ENCODE results near the gene LIPA. TPM values are rescaled to one million over a fixed set of nuclear protein-coding genes. Genes with fewer than 3 reads are reported as not detected.

Gene LIPA
- total and polyA plus RNA-seq, 9 of the 15 experiments (the other 6 are each of a cell fraction or from before 2014, with no cell fraction given), result 0.07 to 0.40 (median 0.15) TPM; not detected in 1

DNA sequence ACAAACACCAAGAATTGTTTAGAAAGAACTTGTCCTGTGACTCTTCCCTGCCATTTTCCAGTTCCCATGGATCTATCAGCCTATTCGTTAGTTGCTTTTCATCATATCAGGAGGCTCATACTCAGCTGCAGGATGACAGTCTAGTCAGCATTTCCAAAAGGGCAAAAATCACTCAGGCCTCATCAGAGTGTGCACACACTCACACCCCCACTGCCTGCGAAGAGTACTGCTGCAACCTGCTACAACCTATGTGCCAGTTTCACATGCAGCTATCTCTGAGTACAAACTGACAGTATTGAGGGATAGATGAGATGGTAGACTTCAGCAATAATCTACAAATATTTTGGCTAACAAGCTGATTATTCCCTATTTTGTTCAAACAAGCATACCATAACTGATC, 68.7 kb downstream of the LIPA start:
- no peak overlapping the region for H3K4me2 ChIP-seq (ENCODE audit: insufficient read depth, low read length)
- H3K79me2 ChIP-seq (ENCODE audit: control insufficient read depth, insufficient read depth, low read length), result no peaks in the 10 kb centered on the region
- in situ Hi-C loops (cut with MboI), result no loop called here
- no peak overlapping the region for H3K4me3 ChIP-seq
- POLR2A ChIA-PET, result no interaction called here
- intact Hi-C loops (cut with micrococcal nuclease), result no loop called here
- no peak overlapping the region for H3K27ac ChIP-seq (ENCODE audit: extremely low read depth, low read depth, low read length)
- DNase-seq (ENCODE audit: extremely low read depth in 1 of 4, low spot score in 3 of 4) (no peak), FAIRE-seq (no peak), ATAC-seq (no peak)
- WGBS (ENCODE audit: insufficient coverage, low coverage, missing lambda C conversion rate), result 0% methylated on average over 1 of the region's 2 CpGs
- no peak for TF ChIP-seq SMARCA5 (IDR thresholded peaks at IDR 0.05)
- TF ChIP-seq NCOR1 (IDR thresholded peaks at IDR 0.05), result no peak
- TF ChIP-seq RFX1 (IDR thresholded peaks at IDR 0.05), result no peak
- no peak for TF ChIP-seq XRCC3 (IDR thresholded peaks at IDR 0.05)
- no peak for TF ChIP-seq BCOR (IDR thresholded peaks at IDR 0.05)
- no peak for TF ChIP-seq BRCA1 (IDR thresholded peaks at IDR 0.05)
- TF ChIP-seq BRCA1 (CRISPR knock-in tag; IDR thresholded peaks at IDR 0.05), result no peak
- TF ChIP-seq SNRNP70 (optimal IDR thresholded peaks at IDR 0.05; ENCODE audit: low read depth, low read length), result no peak
- TF ChIP-seq CHCHD3 (CRISPR knock-in tag; IDR thresholded peaks at IDR 0.05), result no peak
- TF ChIP-seq CSDE1 (IDR thresholded peaks at IDR 0.05), result no peak
- no peaks in the 10 kb centered on the region for H3K27me3 ChIP-seq (ENCODE audit: control insufficient read depth in 2 of 2, insufficient read depth in 2 of 2, low read length in 2 of 2)
- H2AFZ ChIP-seq (ENCODE audit: low read depth, low read length), result no peak overlapping the region
- no peaks in the 10 kb centered on the region for H3K36me3 ChIP-seq (ENCODE audit: control insufficient read depth, insufficient read depth, low read length)
- H3K4me1 ChIP-seq (replicated peaks in 1 of 2; ENCODE audit: control insufficient read depth in 2 of 2, insufficient read depth in 2 of 2, low read length in 2 of 2), result no peaks in the 10 kb centered on the region
- no peaks in the 10 kb centered on the region for H3K9me3 ChIP-seq (replicated peaks; ENCODE audit: control insufficient read depth, insufficient read depth, low read depth, low read length)
- BruUV-seq (replicated peaks), result no TSS peak
- CTCF ChIA-PET (ENCODE audit: low intra/inter-chr PET ratio), result no interaction called here
- no peak overlapping the region for H3K9ac ChIP-seq (ENCODE audit: insufficient read depth in 1 of 2, low read depth in 2 of 2, low read length in 2 of 2)
- no peaks in the 10 kb centered on the region for H3K9me1 ChIP-seq (ENCODE audit: control insufficient read depth, insufficient read depth, low read length)
- H4K20me1 ChIP-seq (replicated peaks; ENCODE audit: control insufficient read depth, insufficient read depth, low read length), result no peaks in the 10 kb centered on the region

DNA sequence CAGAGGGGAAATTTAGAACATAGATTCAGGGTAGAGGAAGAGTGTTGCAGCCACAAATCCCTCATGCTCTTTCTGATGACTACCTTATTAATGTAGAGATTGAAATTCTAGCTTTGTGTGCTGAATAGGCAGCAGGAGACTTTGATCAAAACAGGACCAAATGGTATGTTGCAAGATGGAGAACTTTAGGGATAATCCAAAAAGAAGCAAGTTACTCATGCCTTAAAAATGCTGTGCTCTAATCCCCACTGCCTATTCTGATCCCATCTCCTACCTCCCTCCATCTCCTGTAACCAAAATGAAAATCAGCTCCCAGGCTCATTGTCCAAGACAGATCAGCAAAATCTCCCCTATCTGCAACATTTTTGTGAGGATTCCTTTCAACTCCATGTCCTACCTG, 75.8 kb downstream of the LIPA start:
- no peak overlapping the region for H3K9ac ChIP-seq (ENCODE audit: insufficient read depth in 1 of 2, low read depth in 2 of 2, low read length in 2 of 2)
- no peak for ATAC-seq
- in situ Hi-C loops (cut with MboI), result no loop called here
- no peak overlapping the region for H3K27ac ChIP-seq (ENCODE audit: extremely low read depth, low read depth, low read length)
- DNase-seq (ENCODE audit: extremely low read depth in 1 of 4, low spot score in 3 of 4), result no peak
- no peak overlapping the region for H3K4me3 ChIP-seq
- intact Hi-C loops (cut with micrococcal nuclease), result no loop called here
- H2AFZ ChIP-seq (ENCODE audit: low read depth, low read length), result no peak overlapping the region
- H3K9me1 ChIP-seq (ENCODE audit: control insufficient read depth, insufficient read depth, low read length), result no peaks in the 10 kb centered on the region
- no peaks in the 10 kb centered on the region for H3K4me1 ChIP-seq (replicated peaks in 1 of 2; ENCODE audit: control insufficient read depth in 2 of 2, insufficient read depth in 2 of 2, low read length in 2 of 2)
- no peaks in the 10 kb centered on the region for H3K79me2 ChIP-seq (ENCODE audit: control insufficient read depth, insufficient read depth, low read length)
- H4K20me1 ChIP-seq (replicated peaks; ENCODE audit: control insufficient read depth, insufficient read depth, low read length), result no peaks in the 10 kb centered on the region
- H3K9me3 ChIP-seq (replicated peaks; ENCODE audit: control insufficient read depth, insufficient read depth, low read depth, low read length), result no peaks in the 10 kb centered on the region
- ChIA-PET CTCF (ENCODE audit: low intra/inter-chr PET ratio) (no interaction called here), POLR2A (no interaction called here)
- H3K36me3 ChIP-seq (ENCODE audit: control insufficient read depth, insufficient read depth, low read length), result no peaks in the 10 kb centered on the region
- no TSS peak for BruUV-seq (replicated peaks)
- no peaks in the 10 kb centered on the region for H3K27me3 ChIP-seq (ENCODE audit: control insufficient read depth in 2 of 2, insufficient read depth in 2 of 2, low read length in 2 of 2)
- H3K4me2 ChIP-seq (ENCODE audit: insufficient read depth, low read length), result no peak overlapping the region
- no peak for FAIRE-seq
- TF ChIP-seq ZBTB7A (IDR thresholded peaks at IDR 0.05; ENCODE audit: borderline replicate concordance, control insufficient read depth, low read depth, low read length), result no peak
- TF ChIP-seq ZNF75A (CRISPR knock-in tag; IDR thresholded peaks at IDR 0.05), result no peak
- no peak for TF ChIP-seq XRCC4 (IDR thresholded peaks at IDR 0.05; ENCODE audit: extremely low read depth, insufficient read depth, insufficient read length)
- TF ChIP-seq, protein P1, sequence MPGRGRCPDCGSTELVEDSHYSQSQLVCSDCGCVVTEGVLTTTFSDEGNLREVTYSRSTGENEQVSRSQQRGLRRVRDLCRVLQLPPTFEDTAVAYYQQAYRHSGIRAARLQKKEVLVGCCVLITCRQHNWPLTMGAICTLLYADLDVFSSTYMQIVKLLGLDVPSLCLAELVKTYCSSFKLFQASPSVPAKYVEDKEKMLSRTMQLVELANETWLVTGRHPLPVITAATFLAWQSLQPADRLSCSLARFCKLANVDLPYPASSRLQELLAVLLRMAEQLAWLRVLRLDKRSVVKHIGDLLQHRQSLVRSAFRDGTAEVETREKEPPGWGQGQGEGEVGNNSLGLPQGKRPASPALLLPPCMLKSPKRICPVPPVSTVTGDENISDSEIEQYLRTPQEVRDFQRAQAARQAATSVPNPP (IDR thresholded peaks at IDR 0.05; ENCODE audit: borderline replicate concordance, insufficient read depth, insufficient read length), result no peak
- TF ChIP-seq ZC3H8 (IDR thresholded peaks at IDR 0.05), result no peak
- TF ChIP-seq RBM14 (IDR thresholded peaks at IDR 0.05; ENCODE audit: borderline replicate concordance, insufficient read depth, low read depth, low read length), result no peak
- no peak for TF ChIP-seq KAT2B (IDR thresholded peaks at IDR 0.05; ENCODE audit: low read depth, low read length)
- TF ChIP-seq EHMT2 (IDR thresholded peaks at IDR 0.05), result no peak
- no peak for TF ChIP-seq HDAC8 (tag; IDR thresholded peaks at IDR 0.05)
- TF ChIP-seq STAT5A (IDR thresholded peaks at IDR 0.05; ENCODE audit: borderline replicate concordance, low read length), result no peak
- TF ChIP-seq ZNF584 (CRISPR knock-in tag; IDR thresholded peaks at IDR 0.05; ENCODE audit: low read depth), result no peak
- no peak for TF ChIP-seq SLC30A9 (CRISPR knock-in tag; IDR thresholded peaks at IDR 0.05)
- no peak for TF ChIP-seq NFIC (IDR thresholded peaks at IDR 0.05)

Measured in K562 (cell line).